SU-DHL-6 (cell line): Measurements from ENCODE around the gene TRAPPC10.

Experiments used
- EZH2phosphoT487 ChIP-seq: fragments of 200-600 bp; sonication (generic), shearing (Covaris generic); conservative IDR thresholded peaks from 2 replicates; pipeline ENCODE4 v1.6.1; 2018; ENCODE audit warnings: mild to moderate bottlenecking, antibody characterized with exemption, low read length, moderate library complexity, mixed read lengths
- TF ChIP-seq, protein P1 (sequence below): fragments of 200-600 bp; sonication (generic); IDR thresholded peaks from one replicate; pipeline ENCODE4 v1.5.1; 2017; ENCODE audit warnings: antibody characterized with exemption, mild to moderate bottlenecking, low read length, moderate library complexity; ENCODE audit not compliant: insufficient read depth, poor library complexity, severe bottlenecking

- TF ChIP-seq, protein P1, sequence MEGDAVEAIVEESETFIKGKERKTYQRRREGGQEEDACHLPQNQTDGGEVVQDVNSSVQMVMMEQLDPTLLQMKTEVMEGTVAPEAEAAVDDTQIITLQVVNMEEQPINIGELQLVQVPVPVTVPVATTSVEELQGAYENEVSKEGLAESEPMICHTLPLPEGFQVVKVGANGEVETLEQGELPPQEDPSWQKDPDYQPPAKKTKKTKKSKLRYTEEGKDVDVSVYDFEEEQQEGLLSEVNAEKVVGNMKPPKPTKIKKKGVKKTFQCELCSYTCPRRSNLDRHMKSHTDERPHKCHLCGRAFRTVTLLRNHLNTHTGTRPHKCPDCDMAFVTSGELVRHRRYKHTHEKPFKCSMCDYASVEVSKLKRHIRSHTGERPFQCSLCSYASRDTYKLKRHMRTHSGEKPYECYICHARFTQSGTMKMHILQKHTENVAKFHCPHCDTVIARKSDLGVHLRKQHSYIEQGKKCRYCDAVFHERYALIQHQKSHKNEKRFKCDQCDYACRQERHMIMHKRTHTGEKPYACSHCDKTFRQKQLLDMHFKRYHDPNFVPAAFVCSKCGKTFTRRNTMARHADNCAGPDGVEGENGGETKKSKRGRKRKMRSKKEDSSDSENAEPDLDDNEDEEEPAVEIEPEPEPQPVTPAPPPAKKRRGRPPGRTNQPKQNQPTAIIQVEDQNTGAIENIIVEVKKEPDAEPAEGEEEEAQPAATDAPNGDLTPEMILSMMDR, result no peak
- no peak for TF ChIP-seq EZH2phosphoT487
Observed at GRCh38 chr21:44053567-44053966, 41.5 kb downstream of the TRAPPC10 start.
